WTC11 (cell line): ENCODE data around the gene GALK2. TPM values are rescaled to one million over a fixed set of nuclear protein-coding genes. Genes with fewer than 3 reads are reported as not detected.
"Not testable (repeated sequence)": the region's sequence is repeated elsewhere in the genome, so short reads cannot be mapped to it uniquely, and the experiment has no call there.

ENCODE experiments used
- ATAC-seq: fragments of 200-7000 bp; cut with Tn5 transposase; 2 replicates; pipeline ENCODE4 v1.10.0; 2021; ENCODE audit warnings: mild to moderate bottlenecking, moderate library complexity
- CTCF ChIA-PET: fragments of 300-600 bp; sonication (Branson Sonifier 250); formaldehyde crosslinking; loops from one replicate; lab custom pipeline; 2021; ENCODE audit warnings: antibody characterized with exemption; lab: Charles Lee
- POLR2A ChIA-PET: fragments of 350-600 bp; sonication (Branson Sonifier 250); formaldehyde crosslinking; loops from one replicate; lab custom pipeline; 2021; ENCODE audit warnings: antibody characterized with exemption; lab: Charles Lee
- DNase-seq: peaks from one replicate; pipeline ENCODE4 v3.0.0; 2021; ENCODE audit warnings: low spot score
- H3K27ac Mint-ChIP-seq: 2 replicates; pipeline ENCODE4 v1.8.0; 2021; ENCODE audit warnings: mixed read lengths
- H3K27me3 Mint-ChIP-seq: 2 replicates; pipeline ENCODE4 v1.8.0; 2021; ENCODE audit warnings: low read depth, mild to moderate bottlenecking, moderate library complexity, mixed read lengths
- H3K36me3 Mint-ChIP-seq: 2 replicates; pipeline ENCODE4 v1.8.0; 2021; ENCODE audit warnings: mixed read lengths
- H3K4me1 Mint-ChIP-seq: 2 replicates; pipeline ENCODE4 v1.8.0; 2022; ENCODE audit warnings: mixed read lengths
- H3K4me3 Mint-ChIP-seq: 2 replicates; pipeline ENCODE4 v1.8.0; 2021; ENCODE audit warnings: mild to moderate bottlenecking, moderate library complexity, mixed read lengths
- H3K9me3 Mint-ChIP-seq: 2 replicates; pipeline ENCODE4 v1.8.0; 2021; ENCODE audit warnings: mixed read lengths
- ATF3 ChIP-seq: sonication (generic); formaldehyde crosslinking; conservative IDR thresholded peaks from 2 replicates; pipeline ENCODE4 v1.8.1; 2022; ENCODE audit warnings: mild to moderate bottlenecking, missing genetic modification reagents
- CBFB ChIP-seq: sonication (generic); formaldehyde crosslinking; IDR thresholded peaks from 2 replicates; pipeline ENCODE4 v1.8.1; 2022; ENCODE audit warnings: mild to moderate bottlenecking, low read depth, missing genetic modification reagents
- CDX4 ChIP-seq: fragments of 250-450 bp; sonication (Bioruptor Pico); IDR thresholded peaks from 2 replicates; pipeline ENCODE4 v1.9.0; 2021; ENCODE audit warnings: moderate library complexity, mild to moderate bottlenecking, inconsistent platforms, borderline replicate concordance
- EMX1 ChIP-seq: fragments of 250-450 bp; sonication (Bioruptor Pico); IDR thresholded peaks from 2 replicates; pipeline ENCODE4 v1.8.0; 2021; ENCODE audit warnings: mild to moderate bottlenecking
- ERG ChIP-seq: fragments of 250-450 bp; sonication (Bioruptor Pico); IDR thresholded peaks from 2 replicates; pipeline ENCODE4 v1.8.0; 2021; ENCODE audit warnings: mild to moderate bottlenecking
- FOXK1 ChIP-seq: sonication (generic); formaldehyde crosslinking; IDR thresholded peaks from 2 replicates; pipeline ENCODE4 v1.8.0; 2022; ENCODE audit warnings: mild to moderate bottlenecking, moderate library complexity, missing genetic modification reagents
- HMGA2 ChIP-seq: fragments of 250-450 bp; sonication (Bioruptor Pico); IDR thresholded peaks from 2 replicates; pipeline ENCODE4 v1.4.0; 2021; ENCODE audit warnings: mild to moderate bottlenecking, moderate library complexity
- JAZF1 ChIP-seq: fragments of 250-450 bp; sonication (Bioruptor Pico); IDR thresholded peaks from 2 replicates; pipeline ENCODE4 v1.9.0; 2021; ENCODE audit warnings: moderate library complexity, mild to moderate bottlenecking, inconsistent platforms
- MYBL2 ChIP-seq: sonication (generic); formaldehyde crosslinking; IDR thresholded peaks from 2 replicates; pipeline ENCODE4 v1.8.1; 2023; ENCODE audit warnings: mild to moderate bottlenecking, moderate library complexity, missing genetic modification reagents
- NFYB ChIP-seq: sonication (generic); formaldehyde crosslinking; conservative IDR thresholded peaks from 2 replicates; pipeline ENCODE4 v1.8.0; 2022; ENCODE audit warnings: low read depth, missing genetic modification reagents
- NR1H2 ChIP-seq: sonication (generic); formaldehyde crosslinking; IDR thresholded peaks from 2 replicates; pipeline ENCODE4 v1.9.0; 2021; ENCODE audit warnings: mild to moderate bottlenecking, moderate library complexity, missing genetic modification reagents
- NR2C2 ChIP-seq: sonication (generic); formaldehyde crosslinking; IDR thresholded peaks from 2 replicates; pipeline ENCODE4 v1.8.0; 2022; ENCODE audit warnings: mild to moderate bottlenecking, missing genetic modification reagents
- PRDM15 ChIP-seq: sonication (generic); formaldehyde crosslinking; IDR thresholded peaks from 2 replicates; pipeline ENCODE4 v1.8.0; 2022; ENCODE audit warnings: missing genetic modification reagents
- RORB ChIP-seq: fragments of 250-450 bp; sonication (Bioruptor Pico); IDR thresholded peaks from 2 replicates; pipeline ENCODE4 v1.9.0; 2021; ENCODE audit warnings: mild to moderate bottlenecking
- SP1 ChIP-seq: sonication (generic); formaldehyde crosslinking; conservative IDR thresholded peaks from 2 replicates; pipeline ENCODE4 v1.8.1; 2022; ENCODE audit warnings: missing genetic modification reagents
- USF2 ChIP-seq: sonication (generic); formaldehyde crosslinking; IDR thresholded peaks from 2 replicates; pipeline ENCODE4 v1.8.1; 2023; ENCODE audit warnings: mild to moderate bottlenecking, missing genetic modification reagents, moderate library complexity
- ZBTB21 ChIP-seq: sonication (generic); formaldehyde crosslinking; IDR thresholded peaks from 2 replicates; pipeline ENCODE4 v1.8.1; 2023; ENCODE audit warnings: mild to moderate bottlenecking, missing genetic modification reagents, borderline replicate concordance
- ZNF281 ChIP-seq: sonication (generic); formaldehyde crosslinking; IDR thresholded peaks from 2 replicates; pipeline ENCODE4 v1.8.0; 2023; ENCODE audit warnings: mild to moderate bottlenecking, missing genetic modification reagents
- ZNF317 ChIP-seq: sonication (generic); formaldehyde crosslinking; IDR thresholded peaks from 2 replicates; pipeline ENCODE4 v1.8.1; 2023; ENCODE audit warnings: low read depth, mild to moderate bottlenecking, moderate library complexity, missing genetic modification reagents, borderline replicate concordance
- total RNA-seq: library from RNA; stranded (reverse); gene quantifications from 3 replicates; pipeline ENCODE4 v1.2.3, GENCODE V29; 2021

GALK2 gene
- total RNA-seq, 1 experiment from 2014 or later: 16.9 TPM

GRCh38 chr15:49196856-49197255 lies 26.8 kb downstream of the GALK2 start (continued):
- TF ChIP-seq ERG (CRISPR knock-in tag) (no peak), ATF3 (CRISPR knock-in tag) (no peak), PRDM15 (no peak), SP1 (no peak), NR2C2 (no peak), ZBTB21 (CRISPR knock-in tag) (no peak), NR1H2 (no peak), RORB (CRISPR knock-in tag) (no peak), MYBL2 (CRISPR knock-in tag) (no peak), USF2 (CRISPR knock-in tag) (no peak), FOXK1 (CRISPR knock-in tag) (no peak), JAZF1 (CRISPR knock-in tag) (no peak), NFYB (no peak)

- Mint-ChIP-seq H3K36me3 (peaks cover 4% of the 10 kb centered on the region; the same call in 1 of the 2 replicates), H3K4me1 (peaks cover 8% of the 10 kb centered on the region; the same call in 1 of the 2 replicates), H3K27me3 (no peaks in the 10 kb centered on the region), H3K9me3 (peaks cover under 1% of the 10 kb centered on the region), H3K4me3 (no peak overlapping the region), H3K27ac (no peak overlapping the region; the same call in 1 of the 2 replicates)
- TF ChIP-seq NR1H2: no peak
- TF ChIP-seq HMGA2: peak; percentile 33; the same call in 1 of the 2 replicates
- DNase-seq: no peak
- POLR2A ChIA-PET: no interaction called here
- ATAC-seq: no peak
- CTCF ChIA-PET: no interaction called here
Measured at GRCh38 chr15:49199666-49200065, 29.6 kb downstream of the GALK2 start.

GRCh38 chr15:49200347-49200746 lies 30.3 kb downstream of the GALK2 start:
- Mint-ChIP-seq H3K27me3 (no peaks in the 10 kb centered on the region), H3K4me1 (peaks cover 8% of the 10 kb centered on the region; the same call in 1 of the 2 replicates), H3K4me3 (no peak overlapping the region), H3K9me3 (peaks cover 7% of the 10 kb centered on the region), H3K27ac (no peak overlapping the region), H3K36me3 (peaks cover 10% of the 10 kb centered on the region)
- no peak for TF ChIP-seq CDX4 (CRISPR knock-in tag)
- no peak for TF ChIP-seq EMX1 (CRISPR knock-in tag)
- no peak for TF ChIP-seq ZNF317 (CRISPR knock-in tag)
- no peak for TF ChIP-seq ZNF281 (CRISPR knock-in tag)
- no peak for TF ChIP-seq CBFB
- ChIA-PET POLR2A (no interaction called here), CTCF (no interaction called here)
- ATAC-seq (no peak), DNase-seq (no peak)

- H3K4me3 Mint-ChIP-seq, H3K4me1 Mint-ChIP-seq, DNase-seq, H3K27ac Mint-ChIP-seq, ATAC-seq, POLR2A ChIA-PET, H3K27me3 Mint-ChIP-seq, CTCF ChIA-PET: not testable (repeated sequence)
- peaks cover 52% of the 10 kb centered on the region for H3K36me3 Mint-ChIP-seq
- peaks cover 62% of the 10 kb centered on the region for H3K9me3 Mint-ChIP-seq
Measured at GRCh38 chr15:49208102-49208501, 38.1 kb downstream of the GALK2 start.
